K562 (cell line): Measurements from ENCODE around the gene LBHD1. TPM values are rescaled to one million over a fixed set of nuclear protein-coding genes. Genes with fewer than 3 reads are reported as not detected.

Source experiments
- FOXP1 ChIP-seq: sonication (generic); formaldehyde crosslinking; IDR thresholded peaks from 2 replicates; pipeline ENCODE4 v1.8.0; 2022; ENCODE audit warnings: mild to moderate bottlenecking, missing genetic modification reagents
- FOXP4 ChIP-seq: sonication (generic); formaldehyde crosslinking; IDR thresholded peaks from 2 replicates; pipeline ENCODE4 v1.8.0; 2022; ENCODE audit warnings: mild to moderate bottlenecking, missing genetic modification reagents, borderline replicate concordance
- GABPA ChIP-seq: fragments of 200-800 bp; sonication (Bioruptor generic); conservative IDR thresholded peaks from 2 replicates; pipeline ENCODE4 v1.6.1; 2016; ENCODE audit warnings: low read depth, missing genetic modification characterization, missing compliant biosample characterization
- KLF13 ChIP-seq: fragments of 450-650 bp; IDR thresholded peaks from 2 replicates; pipeline ENCODE4 v1.6.1; 2016; ENCODE audit warnings: missing genetic modification characterization, low read depth, mild to moderate bottlenecking, missing compliant biosample characterization, moderate library complexity, borderline replicate concordance
- MAFG ChIP-seq: fragments of 450-650 bp; conservative IDR thresholded peaks from 2 replicates; pipeline ENCODE4 v1.6.1; 2016; ENCODE audit warnings: missing genetic modification characterization, missing compliant biosample characterization
- NCOA6 ChIP-seq: fragments of 450-650 bp; IDR thresholded peaks from 2 replicates; pipeline ENCODE4 v1.6.1; 2017; ENCODE audit warnings: mild to moderate bottlenecking
- NCOR1 ChIP-seq: fragments of 450-650 bp; IDR thresholded peaks from 2 replicates; pipeline ENCODE4 v1.6.1; 2016; ENCODE audit warnings: mild to moderate bottlenecking, moderate library complexity
- PHB ChIP-seq: fragments of 250-450 bp; sonication (Bioruptor Pico); IDR thresholded peaks from 2 replicates; pipeline ENCODE4 v1.5.0; 2021
- POLR2A ChIP-seq: fragments of 450-650 bp; conservative IDR thresholded peaks from 2 replicates; pipeline ENCODE4 v1.6.1; 2016
- SIN3A ChIP-seq, 2 experiments: fragments of 150-350 bp in 1 of 2; IDR thresholded peaks; 2 replicates each; pipeline ENCODE4 v1.6.1; 2011 to 2016; ENCODE audit warnings: borderline replicate concordance in 2 of 2, low read depth in 2 of 2, low read length in 2 of 2, mild to moderate bottlenecking in 2 of 2, moderate library complexity in 2 of 2; ENCODE audit not compliant: control insufficient read depth in 1 of 2
- SMARCC2 ChIP-seq: fragments of 450-650 bp; IDR thresholded peaks from 2 replicates; pipeline ENCODE4 v1.6.1; 2017; ENCODE audit warnings: antibody characterized with exemption, moderate library complexity, mild to moderate bottlenecking, low read depth
- SUPT5H ChIP-seq: fragments of 450-650 bp; IDR thresholded peaks from 2 replicates; pipeline ENCODE4 v1.6.1; 2016
- VEZF1 ChIP-seq: fragments of 200-800 bp; sonication (Bioruptor generic); IDR thresholded peaks from 2 replicates; pipeline ENCODE4 v1.6.1; 2017; ENCODE audit warnings: missing genetic modification characterization, missing compliant biosample characterization
- ZFP36 ChIP-seq: fragments of 150-350 bp; IDR thresholded peaks from 2 replicates; pipeline ENCODE4 v1.6.1; 2018; ENCODE audit warnings: low read length, low read depth; ENCODE audit not compliant: partially characterized antibody
- ZNF140 ChIP-seq: fragments of 250-450 bp; sonication (Bioruptor Pico); IDR thresholded peaks from 2 replicates; pipeline ENCODE4 v1.8.0; 2021; ENCODE audit warnings: moderate library complexity, mild to moderate bottlenecking, inconsistent platforms
- ZNF589 ChIP-seq: fragments of 200-800 bp; sonication (Bioruptor generic); IDR thresholded peaks from 2 replicates; pipeline ENCODE4 v1.6.1; 2016; ENCODE audit warnings: low read depth, missing genetic modification characterization, missing compliant biosample characterization
- ZSCAN32 ChIP-seq: fragments of 450-650 bp; formaldehyde crosslinking; IDR thresholded peaks from 2 replicates; pipeline ENCODE4 v1.4.0; 2020; ENCODE audit warnings: mild to moderate bottlenecking, moderate library complexity
- polyA plus RNA-seq, 8 experiments: library from polyadenylated mRNA; depleted of rRNA in 4 of 8; stranded (reverse) in 5 of 8; unstranded in 3 of 8; fragments of >200 nt; fragmentation: Nextera tagmentation in 2 of 8; fragmentation: Illumina TruSeq in 1 of 8; extraction: Ambion mirVana in 2 of 8; extraction: Trizol in 1 of 8; gene quantifications; 2 replicates each; pipeline versions ENCODE4 v1.2.1 to v1.2.3, GENCODE V29; 2011 to 2014; ENCODE audit warnings: inconsistent platforms in 1 of 8, missing spikeins in 1 of 8
- total RNA-seq, 7 experiments: library from RNA; depleted of rRNA in 6 of 7; stranded (reverse); fragments of >200 nt in 6 of 7; fragmentation: Illumina TruSeq in 2 of 7; extraction: Trizol in 2 of 7; gene quantifications; 2 replicates each; pipeline versions ENCODE4 v1.2.1 to v1.2.3, GENCODE V29; 2011 to 2021; ENCODE audit warnings: low replicate concordance in 1 of 7
- TF ChIP-seq, protein P1 (sequence below): fragments of 250-450 bp; sonication (Bioruptor Pico); IDR thresholded peaks from 2 replicates; pipeline ENCODE4 v1.4.0; 2020; ENCODE audit warnings: borderline replicate concordance

The LBHD1 gene
- total and polyA plus RNA-seq, 9 of the 15 experiments (the other 6 are each of a cell fraction or from before 2014, with no cell fraction given): 2.6 to 28.0 (median 12.5) TPM

DNA sequence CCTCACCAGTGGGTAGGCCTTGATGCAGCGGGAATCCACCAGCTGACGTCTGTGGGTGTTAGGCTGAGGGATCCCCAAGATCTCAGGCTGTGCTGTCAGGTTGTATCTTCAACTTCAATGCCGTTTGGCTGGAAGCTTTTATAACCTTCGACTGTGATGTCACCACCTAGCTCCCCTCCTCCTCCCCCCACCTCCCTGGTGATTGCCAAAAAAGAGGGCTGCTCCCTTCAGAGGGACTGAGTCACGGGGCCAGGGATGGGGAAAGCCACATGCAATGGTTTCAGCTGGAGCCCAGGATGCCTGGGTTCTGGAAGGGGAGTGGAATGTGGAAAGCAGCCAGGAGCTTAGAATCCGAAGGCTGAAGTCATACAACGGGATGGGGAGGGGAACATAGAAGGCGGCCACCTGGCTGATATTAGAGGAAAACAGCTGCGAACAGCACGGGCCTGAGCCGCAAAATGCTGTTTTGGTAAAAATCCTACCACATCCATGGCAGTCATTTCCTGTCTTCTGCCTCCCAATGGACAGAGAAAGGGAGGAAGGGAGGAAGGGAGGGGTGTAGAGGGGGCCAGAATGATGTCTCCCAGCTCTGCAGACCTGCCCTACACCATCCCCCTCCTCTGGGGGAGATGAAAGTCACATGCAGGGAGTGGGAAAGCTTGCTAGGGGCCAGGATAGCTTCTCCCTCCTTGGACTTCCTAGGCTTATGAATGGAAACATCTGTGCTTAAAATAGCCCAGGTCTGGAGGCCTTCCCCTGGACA is 17.5 kb upstream of the LBHD1 start, which contains the start of gene LRRN4CL (continued):
- TF ChIP-seq FOXP4 (CRISPR knock-in tag): no peak
- TF ChIP-seq MAFG: no peak
- TF ChIP-seq NCOR1: no peak
- TF ChIP-seq ZFP36: peak; percentile 59
- TF ChIP-seq, protein P1, sequence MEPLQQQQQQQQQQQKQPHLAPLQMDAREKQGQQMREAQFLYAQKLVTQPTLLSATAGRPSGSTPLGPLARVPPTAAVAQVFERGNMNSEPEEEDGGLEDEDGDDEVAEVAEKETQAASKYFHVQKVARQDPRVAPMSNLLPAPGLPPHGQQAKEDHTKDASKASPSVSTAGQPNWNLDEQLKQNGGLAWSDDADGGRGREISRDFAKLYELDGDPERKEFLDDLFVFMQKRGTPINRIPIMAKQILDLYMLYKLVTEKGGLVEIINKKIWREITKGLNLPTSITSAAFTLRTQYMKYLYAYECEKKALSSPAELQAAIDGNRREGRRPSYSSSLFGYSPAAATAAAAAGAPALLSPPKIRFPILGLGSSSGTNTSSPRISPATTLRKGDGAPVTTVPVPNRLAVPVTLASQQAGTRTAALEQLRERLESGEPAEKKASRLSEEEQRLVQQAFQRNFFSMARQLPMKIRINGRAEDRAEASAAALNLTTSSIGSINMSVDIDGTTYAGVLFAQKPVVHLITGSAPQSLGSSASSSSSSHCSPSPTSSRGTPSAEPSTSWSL (CRISPR knock-in tag): no peak
- TF ChIP-seq FOXP1 (CRISPR knock-in tag): no peak
- TF ChIP-seq SUPT5H: 0 out of 2 replicates have a peak, but pooled peaks have one; percentile 17
- no peak for TF ChIP-seq ZNF589 (CRISPR knock-in tag)
- TF ChIP-seq POLR2A: peak; percentile 52
- TF ChIP-seq NCOA6: no peak
- no peak for TF ChIP-seq ZSCAN32 (CRISPR knock-in tag)
- no peak for TF ChIP-seq GABPA
- TF ChIP-seq SMARCC2: no peak
- TF ChIP-seq VEZF1 (CRISPR knock-in tag): peak; percentile 25; the same call in 1 of the 2 replicates
- TF ChIP-seq SIN3A (IDR thresholded peaks at IDR 0.05; ENCODE audit: borderline replicate concordance in 2 of 2, control insufficient read depth in 1 of 2, low read depth in 2 of 2, low read length in 2 of 2): no peak
- TF ChIP-seq KLF13 (tag): no peak
- TF ChIP-seq PHB (CRISPR knock-in tag): no peak
- no peak for TF ChIP-seq ZNF140 (CRISPR knock-in tag)
